ENCODE results near the gene ASTN2. TPM values are rescaled to one million over a fixed set of nuclear protein-coding genes. Genes with fewer than 3 reads are reported as not detected.

Gene ASTN2
- total and polyA plus RNA-seq, 2 experiments from 2014 or later: 5.8 to 7.5 TPM

DNA sequence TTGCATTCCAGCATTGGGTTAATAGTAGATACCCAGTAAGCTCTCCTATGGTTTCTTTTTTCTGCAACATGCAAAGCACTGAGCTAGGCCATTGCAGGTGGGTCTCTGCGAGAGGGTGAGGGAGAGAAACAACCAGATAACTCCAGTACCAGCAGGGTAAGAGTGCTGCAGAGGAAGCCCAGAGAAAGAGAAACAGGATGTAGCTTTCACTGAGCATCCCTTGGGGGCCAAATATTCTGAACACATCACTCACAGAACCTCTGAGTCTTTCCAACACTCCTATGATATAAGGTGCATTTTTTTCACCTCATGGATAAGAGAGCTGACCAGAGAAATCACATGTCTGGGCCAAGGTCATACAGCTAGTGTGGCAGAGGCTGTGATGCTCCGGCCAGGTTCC lies 651.1 kb downstream of the ASTN2 start:
- WGBS, 2 experiments (ENCODE audit: low coverage in 1 of 2, low lambda C conversion rate in 2 of 2, missing lambda C conversion rate in 2 of 2): 46 to 47% methylated on average over 2 of the region's 2 CpGs
- Histone ChIP-seq H3K4me2 (ENCODE audit: unreplicated experiment) (no peak overlapping the region), H3K4me3 (no peak overlapping the region), H3K4me1 (ENCODE audit: insufficient read depth) (no peaks in the 10 kb centered on the region), H3K27me3 (replicated peaks; ENCODE audit: insufficient read depth) (no peaks in the 10 kb centered on the region; the same call in 1 of the 2 replicates), H3F3A (ENCODE audit: insufficient read depth) (no peaks in the 10 kb centered on the region), H3K27ac (no peak overlapping the region), H3K9me2 (ENCODE audit: insufficient read depth) (no peaks in the 10 kb centered on the region), H2AFZ (no peak overlapping the region), H3K9me3 (ENCODE audit: low read depth) (no peaks in the 10 kb centered on the region), H3K9ac (no peak overlapping the region), H3K36me3 (ENCODE audit: low read depth) (no peaks in the 10 kb centered on the region), H4K20me1 (ENCODE audit: insufficient read depth) (no peaks in the 10 kb centered on the region), H3K79me2 (ENCODE audit: insufficient read depth) (no peaks in the 10 kb centered on the region)
- in situ Hi-C loops (cut with MboI): no loop called here
- TF ChIP-seq EZH2phosphoT487 (IDR thresholded peaks at IDR 0.05; ENCODE audit: insufficient read depth, low read depth) (no peak), EZH2 (IDR thresholded peaks at IDR 0.05; ENCODE audit: insufficient read depth, poor library complexity, severe bottlenecking) (no peak)
- no peak for DNase-seq

DNA sequence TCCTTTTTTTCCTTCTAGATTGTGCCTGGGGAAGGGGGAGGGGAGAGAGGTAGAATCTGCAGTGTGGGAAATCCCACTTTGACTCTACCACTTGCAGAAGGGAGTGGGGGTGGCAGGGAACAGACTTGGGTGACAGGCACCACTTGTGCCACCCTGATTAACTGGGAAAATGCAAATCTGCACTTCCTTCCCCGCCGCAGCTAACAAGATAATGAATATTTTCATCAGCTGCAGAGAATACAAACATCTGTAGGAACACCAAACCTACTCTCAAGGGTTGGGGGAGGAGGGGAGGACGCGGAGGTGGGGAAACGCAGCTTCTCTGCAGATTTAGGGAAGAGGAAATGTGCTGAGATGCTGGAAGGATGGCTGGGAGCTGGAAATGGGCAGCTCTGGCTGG lies 654.2 kb downstream of the ASTN2 start:
- no peaks in the 10 kb centered on the region for H4K20me1 ChIP-seq (ENCODE audit: insufficient read depth)
- no peak overlapping the region for H3K4me2 ChIP-seq (ENCODE audit: unreplicated experiment)
- no peak overlapping the region for H3K9ac ChIP-seq
- no peaks in the 10 kb centered on the region for H3K9me3 ChIP-seq (ENCODE audit: low read depth)
- no peaks in the 10 kb centered on the region; the same call in 1 of the 2 replicates for H3K27me3 ChIP-seq (replicated peaks; ENCODE audit: insufficient read depth)
- no peak overlapping the region for H3K27ac ChIP-seq
- H3K4me3 ChIP-seq: no peak overlapping the region
- H3K4me1 ChIP-seq (ENCODE audit: insufficient read depth): no peaks in the 10 kb centered on the region
- in situ Hi-C loops (cut with MboI): no loop called here
- no peaks in the 10 kb centered on the region for H3K9me2 ChIP-seq (ENCODE audit: insufficient read depth)
- no peak for DNase-seq
- no peak overlapping the region for H2AFZ ChIP-seq
- no peaks in the 10 kb centered on the region for H3K79me2 ChIP-seq (ENCODE audit: insufficient read depth)
- 8 to 13% methylated on average over 5 of the region's 5 CpGs for WGBS, 2 experiments (ENCODE audit: low coverage in 1 of 2, low lambda C conversion rate in 2 of 2, missing lambda C conversion rate in 2 of 2)
- H3K36me3 ChIP-seq (ENCODE audit: low read depth): no peaks in the 10 kb centered on the region
- TF ChIP-seq EZH2 (IDR thresholded peaks at IDR 0.05; ENCODE audit: insufficient read depth, poor library complexity, severe bottlenecking) (no peak), EZH2phosphoT487 (IDR thresholded peaks at IDR 0.05; ENCODE audit: insufficient read depth, low read depth) (no peak)
- no peaks in the 10 kb centered on the region for H3F3A ChIP-seq (ENCODE audit: insufficient read depth)

DNA sequence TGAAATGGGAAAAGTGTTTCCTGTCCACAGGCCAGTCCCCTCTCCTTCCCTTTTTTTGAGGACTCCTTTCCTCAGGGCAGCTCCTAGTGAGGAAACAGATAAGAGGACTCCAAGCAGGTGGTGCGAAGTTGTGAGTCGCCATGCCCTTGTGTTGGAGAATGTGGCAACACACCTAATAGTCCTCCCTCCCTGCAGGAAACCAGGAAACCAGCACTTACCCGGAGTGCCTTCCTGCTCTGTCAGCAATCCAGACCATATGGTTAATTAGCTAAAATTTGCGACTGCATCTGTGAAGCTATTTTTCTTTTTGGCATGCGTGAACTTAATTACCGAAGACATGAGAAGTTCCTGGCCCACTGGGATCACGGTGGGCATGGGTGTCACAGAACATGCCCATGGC lies 657.8 kb downstream of the ASTN2 start:
- Histone ChIP-seq H3K27me3 (replicated peaks; ENCODE audit: insufficient read depth) (no peaks in the 10 kb centered on the region; the same call in 1 of the 2 replicates), H3K79me2 (ENCODE audit: insufficient read depth) (no peaks in the 10 kb centered on the region), H3K27ac (no peak overlapping the region), H4K20me1 (ENCODE audit: insufficient read depth) (no peaks in the 10 kb centered on the region), H3K9ac (no peak overlapping the region), H3K4me2 (ENCODE audit: unreplicated experiment) (no peak overlapping the region), H3K4me3 (no peak overlapping the region), H3K4me1 (ENCODE audit: insufficient read depth) (no peaks in the 10 kb centered on the region), H3K9me3 (ENCODE audit: low read depth) (no peaks in the 10 kb centered on the region), H2AFZ (no peak overlapping the region), H3K36me3 (ENCODE audit: low read depth) (no peaks in the 10 kb centered on the region), H3K9me2 (ENCODE audit: insufficient read depth) (no peaks in the 10 kb centered on the region), H3F3A (ENCODE audit: insufficient read depth) (no peaks in the 10 kb centered on the region)
- DNase-seq: no peak
- WGBS, 2 experiments (ENCODE audit: low coverage in 1 of 2, low lambda C conversion rate in 2 of 2, missing lambda C conversion rate in 2 of 2): 31 to 35% methylated on average over 7 of the region's 7 CpGs
- in situ Hi-C loops (cut with MboI): no loop called here
- TF ChIP-seq EZH2phosphoT487 (IDR thresholded peaks at IDR 0.05; ENCODE audit: insufficient read depth, low read depth) (no peak), EZH2 (IDR thresholded peaks at IDR 0.05; ENCODE audit: insufficient read depth, poor library complexity, severe bottlenecking) (no peak)

DNA sequence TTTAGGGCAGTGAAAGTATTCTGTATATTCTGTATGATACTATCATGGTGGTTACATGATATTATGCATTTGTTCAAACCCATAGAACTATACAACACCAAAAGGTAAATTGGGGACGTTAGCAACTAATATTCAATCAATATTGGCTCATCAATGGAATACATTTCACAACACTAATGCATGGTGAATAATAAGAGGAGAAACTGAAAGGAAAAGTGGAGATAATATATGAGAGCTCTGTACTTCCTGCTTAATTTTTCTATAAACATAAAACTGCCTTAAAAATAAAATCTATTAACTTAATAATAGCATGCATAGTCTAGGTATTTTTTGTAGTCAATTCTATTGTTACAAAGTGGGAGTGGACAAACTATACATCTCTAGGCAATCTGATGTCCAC lies 661.5 kb downstream of the ASTN2 start:
- TF ChIP-seq EZH2phosphoT487 (IDR thresholded peaks at IDR 0.05; ENCODE audit: insufficient read depth, low read depth): no peak
- TF ChIP-seq EZH2 (IDR thresholded peaks at IDR 0.05; ENCODE audit: insufficient read depth, poor library complexity, severe bottlenecking): no peak
- H3K79me2 ChIP-seq (ENCODE audit: insufficient read depth): no peaks in the 10 kb centered on the region
- in situ Hi-C loops (cut with MboI): no loop called here
- no peaks in the 10 kb centered on the region for H3K4me1 ChIP-seq (ENCODE audit: insufficient read depth)
- H3K9ac ChIP-seq: no peak overlapping the region
- H3K36me3 ChIP-seq (ENCODE audit: low read depth): no peaks in the 10 kb centered on the region
- no peaks in the 10 kb centered on the region for H3K9me2 ChIP-seq (ENCODE audit: insufficient read depth)
- no peaks in the 10 kb centered on the region for H3F3A ChIP-seq (ENCODE audit: insufficient read depth)
- no peak for DNase-seq
- H3K27ac ChIP-seq: no peak overlapping the region
- H3K4me3 ChIP-seq: no peak overlapping the region
- WGBS, 2 experiments (ENCODE audit: low coverage in 1 of 2, low lambda C conversion rate in 2 of 2, missing lambda C conversion rate in 2 of 2): 10 to 24% methylated on average over 1 of the region's 1 CpG
- no peak overlapping the region for H2AFZ ChIP-seq
- H4K20me1 ChIP-seq (ENCODE audit: insufficient read depth): no peaks in the 10 kb centered on the region
- H3K9me3 ChIP-seq (ENCODE audit: low read depth): no peaks in the 10 kb centered on the region
- H3K4me2 ChIP-seq (ENCODE audit: unreplicated experiment): no peak overlapping the region
- H3K27me3 ChIP-seq (replicated peaks; ENCODE audit: insufficient read depth): no peaks in the 10 kb centered on the region; the same call in 1 of the 2 replicates

DNA sequence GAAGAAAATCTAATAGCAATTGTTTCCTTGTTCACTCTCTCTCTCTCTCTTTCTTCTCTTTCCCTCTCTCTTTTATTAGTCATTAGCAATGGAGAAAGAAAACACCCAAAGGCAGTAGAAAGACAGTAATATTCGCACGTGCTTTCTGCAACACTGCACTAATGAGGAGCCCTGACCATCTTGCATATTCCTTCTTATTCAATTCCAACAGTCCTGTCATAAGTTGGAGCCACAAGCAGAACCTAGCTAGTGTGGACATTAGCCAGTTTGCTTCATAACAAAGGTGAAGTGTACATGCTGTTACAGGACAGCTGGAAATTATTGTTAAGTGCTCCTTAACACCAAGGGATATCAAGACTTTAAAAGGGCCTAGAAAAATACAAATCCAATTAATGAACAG lies 664.3 kb downstream of the ASTN2 start:
- Histone ChIP-seq H3K4me3 (no peak overlapping the region), H3K4me2 (ENCODE audit: unreplicated experiment) (no peak overlapping the region), H3K27ac (no peak overlapping the region), H3K4me1 (ENCODE audit: insufficient read depth) (no peaks in the 10 kb centered on the region), H3K9me3 (ENCODE audit: low read depth) (no peaks in the 10 kb centered on the region), H2AFZ (no peak overlapping the region), H3K27me3 (replicated peaks; ENCODE audit: insufficient read depth) (no peaks in the 10 kb centered on the region), H3K9ac (no peak overlapping the region), H3K9me2 (ENCODE audit: insufficient read depth) (no peaks in the 10 kb centered on the region), H3F3A (ENCODE audit: insufficient read depth) (no peaks in the 10 kb centered on the region), H4K20me1 (ENCODE audit: insufficient read depth) (no peaks in the 10 kb centered on the region), H3K79me2 (ENCODE audit: insufficient read depth) (no peaks in the 10 kb centered on the region), H3K36me3 (ENCODE audit: low read depth) (no peaks in the 10 kb centered on the region)
- no peak for DNase-seq
- WGBS, 2 experiments (ENCODE audit: low coverage in 1 of 2, low lambda C conversion rate in 2 of 2, missing lambda C conversion rate in 2 of 2): 48 to 56% methylated on average over 2 of the region's 2 CpGs
- in situ Hi-C loops (cut with MboI): no loop called here
- TF ChIP-seq EZH2 (IDR thresholded peaks at IDR 0.05; ENCODE audit: insufficient read depth, poor library complexity, severe bottlenecking) (no peak), EZH2phosphoT487 (IDR thresholded peaks at IDR 0.05; ENCODE audit: insufficient read depth, low read depth) (no peak)

All from GM23248 (cell line).